HG03108 (cell line): ENCODE results near the gene CCNH.

ENCODE experiments used
- ATAC-seq: cut with Tn5 transposase; IDR thresholded peaks from one replicate; pipeline ENCODE4 v1.9.1; 2021; ENCODE audit warnings: moderate library complexity; ENCODE audit not compliant: unreplicated experiment

CCNH gene

GRCh38 chr5:87361536-87362213, 51.1 kb downstream of the CCNH start:
- ATAC-seq: no peak

GRCh38 chr5:87361031-87361445, 51.7 kb downstream of the CCNH start:
- no peak for ATAC-seq

GRCh38 chr5:87360132-87360531, 52.6 kb downstream of the CCNH start:
- ATAC-seq: no peak

- ATAC-seq: no peak
Observed at GRCh38 chr5:87359106-87359505, 53.6 kb downstream of the CCNH start.

- peak; percentile 88 for ATAC-seq
Observed at GRCh38 chr5:87354496-87354895, 58.2 kb downstream of the CCNH start.

- ATAC-seq: no peak
Observed at GRCh38 chr5:87347841-87348240, 64.9 kb downstream of the CCNH start.

- ATAC-seq: no peak
Observed at GRCh38 chr5:87347272-87347671, 65.5 kb downstream of the CCNH start.
